HG02943 (cell line): ENCODE results near the gene SEPHS1.
A peak's percentile ranks its signal among the peaks of the same experiment; 100 is the strongest.
"Not testable (repeated sequence)": the region's sequence is repeated elsewhere in the genome, so short reads cannot be mapped to it uniquely, and the experiment has no call there.

Experiments
- ATAC-seq: cut with Tn5 transposase; IDR thresholded peaks from one replicate; pipeline ENCODE4 v1.9.1; 2021; ENCODE audit warnings: mild to moderate bottlenecking, low read depth, moderate library complexity; ENCODE audit not compliant: unreplicated experiment

SEPHS1 gene

GRCh38 chr10:13348216-13349017 is at the start of gene SEPHS1:
Gene SEPHS1, minus strand, starts transcription at chr10:13348293. Its CDS starts 3,343 bp downstream, at chr10:13344950.
- ATAC-seq = peak; percentile 58

GRCh38 chr10:13397052-13397451 is 49.0 kb upstream of the SEPHS1 start:
- no peak for ATAC-seq

DNA sequence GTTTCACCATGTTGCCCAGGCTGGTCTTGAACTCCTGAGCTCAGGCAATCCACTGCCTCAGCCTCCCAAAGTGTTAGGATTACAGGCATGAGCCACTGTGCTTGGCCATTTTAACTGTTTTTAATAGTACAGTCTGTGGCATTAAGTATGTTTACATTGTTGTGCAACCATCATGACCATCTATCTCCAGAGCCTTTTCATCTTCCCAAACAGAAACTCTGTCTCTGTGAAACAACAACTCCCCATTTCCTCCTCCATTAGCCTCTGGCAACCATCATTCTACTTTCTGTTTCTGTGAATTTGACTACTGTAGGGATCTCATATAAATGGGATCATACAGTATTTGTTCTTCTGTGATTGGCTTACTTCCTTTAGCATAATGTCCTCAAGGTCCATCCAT is 48.3 kb upstream of the SEPHS1 start:
- ATAC-seq = no peak

DNA sequence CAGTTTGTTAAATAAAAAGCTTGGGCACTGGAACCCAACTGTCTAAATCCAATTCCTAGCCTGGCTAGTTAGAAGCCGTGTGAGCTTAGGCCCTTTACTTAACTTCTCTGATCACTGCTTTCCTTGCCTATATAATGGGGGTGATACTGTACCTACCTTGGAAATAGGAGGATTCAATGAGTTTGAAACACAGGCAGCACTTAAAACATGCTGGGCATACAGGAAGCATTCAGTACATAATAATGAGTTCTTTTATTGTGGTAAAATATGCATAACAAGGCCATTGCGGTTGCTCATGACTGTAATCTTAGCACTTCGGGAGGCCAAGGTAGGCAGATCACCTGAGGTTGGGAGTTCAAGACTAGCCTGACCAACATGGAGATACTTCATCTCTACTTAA is 47.4 kb upstream of the SEPHS1 start:
- no peak for ATAC-seq

- no peak for ATAC-seq
Measured at GRCh38 chr10:13393640-13394039, 45.5 kb upstream of the SEPHS1 start.

DNA sequence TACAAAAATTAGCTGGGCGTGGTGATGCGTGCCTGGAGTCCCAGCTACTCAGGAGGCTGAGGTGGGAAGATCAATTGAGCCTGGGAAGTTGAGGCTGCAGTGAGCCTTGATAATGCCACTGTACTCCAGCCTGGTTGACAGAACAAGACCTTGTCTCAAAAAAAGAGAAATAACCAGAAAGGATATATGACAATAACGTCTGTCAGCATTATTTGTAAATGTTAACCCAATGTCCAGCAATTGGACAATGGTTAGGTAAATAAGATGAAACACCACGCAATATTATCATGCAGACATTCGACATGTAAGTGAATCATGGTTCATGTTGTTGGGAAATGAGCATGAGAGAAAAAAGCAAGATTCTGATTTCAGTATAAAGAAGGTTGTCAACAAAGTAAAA is 44.6 kb upstream of the SEPHS1 start:
- no peak for ATAC-seq

GRCh38 chr10:13390604-13391522 is 42.8 kb upstream of the SEPHS1 start:
- ATAC-seq = no peak

DNA sequence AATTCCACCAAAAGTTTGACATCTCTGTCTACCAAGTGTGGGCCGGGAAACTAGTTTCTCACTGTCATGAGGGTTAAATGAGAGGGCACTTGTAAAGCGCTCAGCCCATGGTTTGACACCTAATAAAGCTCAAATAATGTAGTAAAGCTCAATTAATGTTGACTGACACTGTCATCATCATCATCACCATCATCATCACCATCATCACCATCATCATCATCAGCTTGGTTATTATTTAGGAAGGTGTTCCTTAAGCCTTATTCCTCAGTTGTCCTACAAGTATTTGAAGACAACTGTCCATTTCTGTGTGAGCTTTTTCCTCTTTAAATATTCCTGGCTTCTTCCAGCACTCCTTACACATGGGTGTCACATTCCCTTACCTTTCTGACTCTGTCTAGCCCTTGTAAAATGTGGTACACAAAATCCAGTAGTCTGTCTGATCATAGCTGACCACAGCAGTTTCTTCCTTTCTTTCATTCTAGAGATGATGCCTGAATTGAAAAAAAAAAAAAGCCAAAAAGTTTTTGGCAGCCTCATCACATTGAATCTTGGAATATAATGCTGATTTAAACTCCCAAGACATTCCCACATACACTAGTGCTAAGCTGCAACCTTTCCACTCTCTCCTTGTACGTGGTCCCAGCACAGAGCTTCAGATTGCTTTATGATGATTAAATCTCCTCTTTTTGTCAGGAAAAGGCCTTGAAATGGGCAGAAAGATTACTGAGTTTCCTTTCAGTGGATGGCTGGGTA is 40.6 kb upstream of the SEPHS1 start:
- no peak for ATAC-seq

DNA sequence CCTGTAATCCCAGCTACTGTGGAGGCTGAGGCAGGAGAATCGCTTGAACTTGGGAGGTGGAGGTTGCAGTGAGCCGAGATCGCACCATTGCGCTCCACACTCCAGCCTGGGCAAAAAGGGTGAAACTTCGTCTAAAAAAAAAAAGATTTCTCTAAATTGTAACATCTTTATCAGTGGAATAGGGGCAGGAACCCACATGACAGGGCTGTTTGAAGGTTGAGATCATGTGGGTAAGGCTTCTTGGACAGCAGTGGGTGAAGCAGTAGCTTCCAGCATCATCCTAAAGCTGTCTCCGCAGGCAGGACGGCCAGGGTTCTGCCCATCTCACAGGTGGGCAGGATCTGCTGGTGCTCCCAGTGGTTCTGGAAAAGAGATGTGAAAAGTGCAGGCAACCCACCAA is 37.9 kb upstream of the SEPHS1 start:
- ATAC-seq = no peak

DNA sequence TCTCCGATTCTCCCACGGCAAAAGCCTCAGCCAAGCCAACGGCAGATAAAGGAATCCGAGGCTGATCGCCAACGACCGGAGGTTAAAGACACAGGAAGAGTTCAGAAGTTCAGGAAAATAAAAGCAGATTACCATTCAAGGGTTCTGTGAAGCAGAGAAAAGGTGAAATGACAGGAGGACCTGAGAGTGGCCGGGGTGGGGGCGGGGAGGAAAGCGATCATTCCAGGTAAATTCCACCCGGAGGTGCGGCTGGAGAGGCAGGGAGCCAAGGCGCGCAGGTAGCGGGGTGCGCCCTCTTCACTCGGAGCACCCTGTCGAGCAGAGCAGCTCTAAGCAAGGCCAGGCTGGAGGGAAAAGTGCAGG is 35.3 kb upstream of the SEPHS1 start:
- no peak for ATAC-seq

GRCh38 chr10:13382703-13383398 is 34.8 kb upstream of the SEPHS1 start:
- ATAC-seq = no peak

- not testable (repeated sequence) for ATAC-seq
Measured at GRCh38 chr10:13379061-13379460, 31.0 kb upstream of the SEPHS1 start.

DNA sequence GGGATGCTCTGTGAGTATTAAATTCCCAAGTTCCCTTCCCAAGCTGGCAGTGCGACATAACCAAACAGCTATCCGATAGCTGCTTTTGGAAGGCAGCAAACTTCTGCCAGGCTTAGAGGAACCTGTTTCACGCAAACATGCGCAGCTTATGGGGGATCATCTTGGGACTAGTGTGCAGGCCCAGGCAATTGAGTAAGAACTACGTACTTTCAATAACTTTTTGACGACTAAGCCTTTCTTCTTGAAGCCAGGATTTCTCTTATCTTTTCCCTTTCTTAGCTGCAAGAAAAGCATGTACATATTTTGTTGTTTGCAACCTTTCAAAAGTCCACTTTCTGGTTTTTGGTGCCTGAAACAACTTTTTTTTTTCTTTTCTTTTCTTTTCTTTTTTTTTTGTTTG is 28.7 kb upstream of the SEPHS1 start:
- ATAC-seq = no peak

DNA sequence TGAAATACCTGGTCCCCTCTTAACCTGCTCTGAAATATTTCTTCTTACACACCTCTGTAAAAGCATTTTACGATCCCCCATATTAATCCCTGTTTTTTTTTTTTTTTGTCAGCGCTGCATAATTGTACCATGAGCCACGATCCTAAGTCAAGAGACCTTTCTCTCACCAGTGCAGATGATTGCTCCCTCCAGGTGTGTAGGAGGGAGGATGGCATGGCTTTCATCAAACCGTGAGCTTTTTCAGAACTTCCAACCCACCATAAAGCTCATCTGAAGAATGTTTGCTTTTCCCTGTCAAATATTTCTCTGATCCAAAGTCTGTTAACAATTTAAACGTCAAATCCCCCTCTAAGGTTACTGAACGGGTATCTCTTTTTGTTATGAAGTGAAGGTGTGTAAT is 28.2 kb upstream of the SEPHS1 start:
- no peak for ATAC-seq

GRCh38 chr10:13375791-13376190 is 27.7 kb upstream of the SEPHS1 start:
- ATAC-seq = no peak

GRCh38 chr10:13373644-13374043 is 25.6 kb upstream of the SEPHS1 start:
- no peak for ATAC-seq

DNA sequence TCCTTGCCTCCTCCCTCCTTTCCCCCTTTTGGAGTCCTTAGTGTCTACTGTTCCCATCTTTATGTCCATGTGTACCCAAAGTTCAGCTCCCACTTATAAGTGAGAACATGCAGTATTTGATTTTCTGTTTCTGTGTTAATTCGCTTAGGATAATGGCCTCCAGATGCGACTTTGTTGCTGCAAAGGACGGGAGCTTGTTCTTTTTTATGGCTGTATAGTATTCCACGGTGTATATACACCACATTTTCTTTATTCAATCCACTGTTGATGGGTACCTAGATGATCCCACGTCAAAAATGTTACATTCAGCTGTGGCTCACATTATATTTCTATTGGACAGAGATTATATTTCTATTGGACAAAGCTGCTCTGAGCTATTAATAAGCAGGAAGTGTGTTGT is 24.4 kb upstream of the SEPHS1 start:
- no peak for ATAC-seq

- ATAC-seq = no peak
Measured at GRCh38 chr10:13371897-13372470, 23.9 kb upstream of the SEPHS1 start.

- no peak for ATAC-seq
Measured at GRCh38 chr10:13366891-13367290, 18.8 kb upstream of the SEPHS1 start.

DNA sequence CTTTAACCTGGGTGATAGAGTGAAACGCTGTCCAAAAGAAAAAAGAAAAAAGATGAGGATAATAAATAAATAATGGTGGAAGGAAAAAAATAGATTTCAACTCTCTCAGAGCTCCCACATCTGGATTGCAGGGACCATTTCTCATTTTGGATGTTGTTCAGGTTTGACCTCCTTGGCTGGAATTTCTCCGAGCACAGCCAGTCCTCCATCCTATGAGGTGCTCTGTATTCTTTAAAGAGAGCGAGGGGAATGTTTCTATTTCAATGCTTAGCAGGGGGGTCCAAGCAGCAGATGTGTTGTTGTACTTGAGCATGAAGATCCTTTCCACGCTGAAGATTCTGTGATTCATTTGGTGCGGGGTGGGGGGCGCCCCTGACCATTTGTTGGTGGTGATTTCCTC is 17.7 kb upstream of the SEPHS1 start:
- ATAC-seq = no peak
